Stimulated activated naive B cell treated with anti-CD40 and anti-IgM and Interleukin-4, amounts not matched to agents 10 μg/mL and 1 μg/mL and 100 μg/mL, for 72 hours (primary cell): Measurements from ENCODE around the gene KCNIP3.

ENCODE experiments used
- ATAC-seq, 2 donors: fragments of 150-1000 bp; cut with Tn5 transposase; replicated peaks; 2 replicates each; pipeline ENCODE4 v1.10.0; 2021; ENCODE audit warnings: moderate library complexity in 1 of 2
- DNase-seq: peaks from one replicate; pipeline ENCODE4 v3.0.0; 2021
- H3K27ac Mint-ChIP-seq: one replicate; pipeline ENCODE4 v1.8.0; 2022; ENCODE audit warnings: mild to moderate bottlenecking, mixed read lengths
- H3K27me3 Mint-ChIP-seq, 2 donors: one replicate each; pipeline ENCODE4 v1.8.0; 2022; ENCODE audit warnings: mixed read lengths in 2 of 2
- H3K36me3 Mint-ChIP-seq, 2 donors: one replicate each; pipeline ENCODE4 v1.8.0; 2022; ENCODE audit warnings: mixed read lengths in 2 of 2, mild to moderate bottlenecking in 1 of 2
- H3K4me1 Mint-ChIP-seq, 2 donors: one replicate each; pipeline ENCODE4 v1.8.0; 2022; ENCODE audit warnings: mixed read lengths in 2 of 2, mild to moderate bottlenecking in 1 of 2
- H3K4me3 Mint-ChIP-seq, 2 donors: one replicate each; pipeline ENCODE4 v1.8.0; 2022; ENCODE audit warnings: mild to moderate bottlenecking in 2 of 2, mixed read lengths in 2 of 2, moderate library complexity in 1 of 2
- H3K9me3 Mint-ChIP-seq, 2 donors: one replicate each; pipeline ENCODE4 v1.8.0; 2022; ENCODE audit warnings: mixed read lengths in 2 of 2, mild to moderate bottlenecking in 1 of 2

The KCNIP3 gene

DNA sequence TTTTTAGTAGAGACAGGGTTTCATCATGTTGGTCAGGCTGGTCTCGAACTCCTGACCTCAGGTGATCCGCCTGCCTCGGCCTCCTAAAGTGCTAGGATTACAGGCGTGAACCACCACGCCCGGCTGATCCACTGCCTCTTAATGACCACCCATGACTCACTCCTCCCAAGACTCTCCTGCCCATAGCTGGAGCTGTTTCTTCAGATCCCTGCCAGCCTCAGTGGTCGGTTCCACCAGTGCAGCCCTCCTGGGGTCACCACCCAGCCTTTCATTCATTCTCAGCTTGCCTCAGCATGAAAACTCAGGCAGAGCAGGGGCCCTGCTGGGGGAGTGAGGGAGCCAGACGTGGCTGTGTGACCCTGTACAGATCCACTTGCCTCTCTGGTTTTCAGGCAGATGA is 12.5 kb downstream of the KCNIP3 start:
- DNase-seq (no peak), ATAC-seq (no peak)
- no peaks in the 10 kb centered on the region for H3K36me3 Mint-ChIP-seq
- peaks cover 0 to 2% of the 10 kb centered on the region in 2 donors for H3K4me1 Mint-ChIP-seq
- H3K27me3 Mint-ChIP-seq: peaks cover 4% of the 10 kb centered on the region in 2 donors
- H3K27ac Mint-ChIP-seq: no peak overlapping the region
- no peak overlapping the region for H3K4me3 Mint-ChIP-seq
- H3K9me3 Mint-ChIP-seq: no peaks in the 10 kb centered on the region

DNA sequence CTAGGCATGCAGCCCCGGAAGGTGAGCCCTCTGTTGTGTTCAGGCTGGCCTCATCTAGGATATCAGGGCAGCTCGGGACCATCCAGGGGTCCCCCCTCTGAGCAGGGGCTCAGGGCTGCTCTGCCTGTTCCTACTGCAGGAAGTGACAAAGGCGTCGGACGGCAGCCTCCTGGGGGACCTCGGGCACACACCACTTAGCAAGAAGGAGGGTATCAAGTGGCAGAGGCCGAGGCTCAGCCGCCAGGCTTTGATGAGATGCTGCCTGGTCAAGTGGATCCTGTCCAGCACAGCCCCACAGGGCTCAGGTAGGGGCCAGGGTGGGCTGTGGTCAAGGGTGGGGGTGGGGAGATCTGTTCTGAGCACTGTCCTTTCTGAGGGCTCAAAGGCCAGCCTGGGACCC is 13.1 kb downstream of the KCNIP3 start:
- Mint-ChIP-seq H3K27me3 (peaks cover 4% of the 10 kb centered on the region in 2 donors), H3K9me3 (no peaks in the 10 kb centered on the region), H3K27ac (no peak overlapping the region), H3K4me1 (peaks cover 0 to 2% of the 10 kb centered on the region in 2 donors), H3K4me3 (no peak overlapping the region), H3K36me3 (no peaks in the 10 kb centered on the region)
- ATAC-seq (no peak), DNase-seq (no peak)

GRCh38 chr2:95310651-95311050 is 13.5 kb downstream of the KCNIP3 start:
- H3K4me3 Mint-ChIP-seq: no peak overlapping the region
- H3K4me1 Mint-ChIP-seq: peaks cover 0 to 2% of the 10 kb centered on the region in 2 donors
- ATAC-seq (no peak), DNase-seq (no peak)
- H3K27me3 Mint-ChIP-seq: peaks cover 4% of the 10 kb centered on the region in 2 donors
- H3K36me3 Mint-ChIP-seq: no peaks in the 10 kb centered on the region
- H3K9me3 Mint-ChIP-seq: no peaks in the 10 kb centered on the region
- H3K27ac Mint-ChIP-seq: no peak overlapping the region

- no peak overlapping the region for H3K4me3 Mint-ChIP-seq
- no peak overlapping the region for H3K27ac Mint-ChIP-seq
- H3K9me3 Mint-ChIP-seq: no peaks in the 10 kb centered on the region
- H3K27me3 Mint-ChIP-seq: peaks cover 4 to 8% of the 10 kb centered on the region in 2 donors
- DNase-seq (no peak), ATAC-seq (no peak)
- H3K36me3 Mint-ChIP-seq: no peaks in the 10 kb centered on the region
- peaks cover 0 to 2% of the 10 kb centered on the region in 2 donors for H3K4me1 Mint-ChIP-seq
Measured at GRCh38 chr2:95311815-95312542, 14.8 kb downstream of the KCNIP3 start.

DNA sequence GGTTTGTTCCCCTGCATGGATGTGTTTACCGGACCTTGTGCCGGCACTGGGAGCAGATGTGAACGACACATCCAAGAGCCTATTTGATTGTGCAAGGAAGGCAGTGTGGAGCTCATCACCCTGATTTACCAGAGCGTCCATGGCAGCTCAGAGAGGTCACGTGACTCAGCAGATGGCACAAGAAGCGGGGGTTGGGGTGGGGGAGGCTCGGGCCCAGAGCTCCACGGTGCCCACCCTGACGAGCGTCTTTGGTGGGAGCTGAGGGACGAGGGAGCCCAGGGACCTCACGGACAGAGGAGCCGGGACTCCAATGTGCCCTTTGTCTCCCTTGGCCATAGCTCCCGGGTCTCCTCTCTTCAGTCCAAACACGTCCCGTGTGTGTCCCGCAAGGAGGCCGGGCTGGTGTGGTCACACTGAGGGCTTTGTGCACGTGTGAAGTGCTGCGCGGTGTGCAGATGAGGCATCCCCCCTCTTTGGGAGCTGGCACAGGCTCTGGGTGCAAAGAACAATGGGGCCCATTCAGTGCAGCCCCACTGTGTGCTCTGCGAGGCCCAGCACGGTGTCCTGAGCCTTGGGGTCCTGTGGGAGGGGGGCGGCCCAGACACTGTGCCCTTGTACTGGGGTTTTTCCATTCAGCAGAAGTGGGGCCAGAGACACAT is 15.5 kb downstream of the KCNIP3 start:
- peaks cover 0 to 2% of the 10 kb centered on the region in 2 donors for H3K4me1 Mint-ChIP-seq
- peaks cover 7 to 9% of the 10 kb centered on the region in 2 donors for H3K27me3 Mint-ChIP-seq
- H3K27ac Mint-ChIP-seq: no peak overlapping the region
- H3K36me3 Mint-ChIP-seq: no peaks in the 10 kb centered on the region
- H3K4me3 Mint-ChIP-seq: no peak overlapping the region
- no peaks in the 10 kb centered on the region for H3K9me3 Mint-ChIP-seq
- DNase-seq (no peak), ATAC-seq (no peak)

- Mint-ChIP-seq H3K4me3 (no peak overlapping the region), H3K9me3 (no peaks in the 10 kb centered on the region), H3K4me1 (no peaks in the 10 kb centered on the region), H3K36me3 (no peaks in the 10 kb centered on the region), H3K27ac (no peak overlapping the region), H3K27me3 (peaks cover 4 to 10% of the 10 kb centered on the region in 2 donors)
- DNase-seq (no peak), ATAC-seq (no peak)
Measured at GRCh38 chr2:95313296-95314131, 16.4 kb downstream of the KCNIP3 start.

- no peak for ATAC-seq
- Mint-ChIP-seq H3K4me1 (no peaks in the 10 kb centered on the region), H3K4me3 (no peak overlapping the region), H3K27me3 (peaks cover 4 to 10% of the 10 kb centered on the region in 2 donors), H3K9me3 (no peaks in the 10 kb centered on the region), H3K27ac (no peak overlapping the region), H3K36me3 (no peaks in the 10 kb centered on the region)
- DNase-seq: no peak
Measured at GRCh38 chr2:95314598-95314963, 17.4 kb downstream of the KCNIP3 start.

GRCh38 chr2:95314964-95315611 is 17.9 kb downstream of the KCNIP3 start:
- Mint-ChIP-seq H3K4me3 (no peak overlapping the region), H3K27ac (no peak overlapping the region), H3K36me3 (no peaks in the 10 kb centered on the region), H3K27me3 (peaks cover 4 to 10% of the 10 kb centered on the region in 2 donors), H3K9me3 (no peaks in the 10 kb centered on the region), H3K4me1 (no peaks in the 10 kb centered on the region)
- peak; percentile 38 to 56 for ATAC-seq
- DNase-seq: no peak

GRCh38 chr2:95315801-95316411 is 18.8 kb downstream of the KCNIP3 start:
- ATAC-seq (no peak), DNase-seq (no peak)
- no peaks in the 10 kb centered on the region for H3K36me3 Mint-ChIP-seq
- no peak overlapping the region for H3K27ac Mint-ChIP-seq
- H3K4me3 Mint-ChIP-seq: no peak overlapping the region
- H3K27me3 Mint-ChIP-seq: peaks cover 4 to 10% of the 10 kb centered on the region in 2 donors
- H3K9me3 Mint-ChIP-seq: no peaks in the 10 kb centered on the region
- H3K4me1 Mint-ChIP-seq: no peaks in the 10 kb centered on the region

DNA sequence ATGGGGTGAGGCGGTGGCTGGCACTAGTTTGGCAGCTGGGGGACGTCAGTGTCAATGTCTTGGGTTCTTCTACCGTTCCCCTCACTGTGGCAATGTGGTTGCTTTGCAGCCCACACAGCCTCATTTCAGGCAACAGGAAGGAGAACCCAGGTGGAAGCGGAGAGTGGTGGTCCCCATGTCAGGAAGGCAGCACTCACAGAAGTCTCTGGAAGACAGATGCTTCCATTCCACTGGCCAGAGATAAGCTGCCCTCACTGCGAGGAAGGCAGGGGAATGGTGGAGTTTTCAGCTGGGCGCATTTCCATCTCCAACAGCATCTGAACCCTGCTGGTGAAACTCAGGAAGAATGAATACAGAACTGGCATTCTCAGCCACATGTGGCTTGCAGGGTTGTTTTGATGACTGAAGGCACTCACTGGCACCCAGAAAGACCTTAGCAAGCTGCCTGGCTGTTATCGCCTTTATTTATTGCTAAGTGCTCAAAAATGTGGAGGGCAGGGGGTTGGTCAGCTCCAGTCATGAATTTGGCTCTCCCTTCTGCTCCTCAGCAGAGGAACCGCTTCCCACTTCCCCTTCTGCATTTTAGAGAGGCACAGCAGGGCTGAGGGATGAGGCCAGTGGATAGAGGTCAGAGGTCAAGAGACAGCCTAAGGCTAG is 19.4 kb downstream of the KCNIP3 start:
- no peaks in the 10 kb centered on the region for H3K4me1 Mint-ChIP-seq
- H3K36me3 Mint-ChIP-seq: no peaks in the 10 kb centered on the region
- H3K27ac Mint-ChIP-seq: no peak overlapping the region
- H3K9me3 Mint-ChIP-seq: no peaks in the 10 kb centered on the region
- no peak overlapping the region for H3K4me3 Mint-ChIP-seq
- peaks cover 4 to 10% of the 10 kb centered on the region in 2 donors for H3K27me3 Mint-ChIP-seq
- ATAC-seq (no peak), DNase-seq (no peak)

GRCh38 chr2:95317123-95317500 is 20.0 kb downstream of the KCNIP3 start:
- Mint-ChIP-seq H3K27me3 (peaks cover 4 to 10% of the 10 kb centered on the region in 2 donors), H3K36me3 (no peaks in the 10 kb centered on the region), H3K4me1 (no peaks in the 10 kb centered on the region), H3K9me3 (no peaks in the 10 kb centered on the region), H3K27ac (no peak overlapping the region), H3K4me3 (no peak overlapping the region)
- ATAC-seq (no peak), DNase-seq (no peak)

DNA sequence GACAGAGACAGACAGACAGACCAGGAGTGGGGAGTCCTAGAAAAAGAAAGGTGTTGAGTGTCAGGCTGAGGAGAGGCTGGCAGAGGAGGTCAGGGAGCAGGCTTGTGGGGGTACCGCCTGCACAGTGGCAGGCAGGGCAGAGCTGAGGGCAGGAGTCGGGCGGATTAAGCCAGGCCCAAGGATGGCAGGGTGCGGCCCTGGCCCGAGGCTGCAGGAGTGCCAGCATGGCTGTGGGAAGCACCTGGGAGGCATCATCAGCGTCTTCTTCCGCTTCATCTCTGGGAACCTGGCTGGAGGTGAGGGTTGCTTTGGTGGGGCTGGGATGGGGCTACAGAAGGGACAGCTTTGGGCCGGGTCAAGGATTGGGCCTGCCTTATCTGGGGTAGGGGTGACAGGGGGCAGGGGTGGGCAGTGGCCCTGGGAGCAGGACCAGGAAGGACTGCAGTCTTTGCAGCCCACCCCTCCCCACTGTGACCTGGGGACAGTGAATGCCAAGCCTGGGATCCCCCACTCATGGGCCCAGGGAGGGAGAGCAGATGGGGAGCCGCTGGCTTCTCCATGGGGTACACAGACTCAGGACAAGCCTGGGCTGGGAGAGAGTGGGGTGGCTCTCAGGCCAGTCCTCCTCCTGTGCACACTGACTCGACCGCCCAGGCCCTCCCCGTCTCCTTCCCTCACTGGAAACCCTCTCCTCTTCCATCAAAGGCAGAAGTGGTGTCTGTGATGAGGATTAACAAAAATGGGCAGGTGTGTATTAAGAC is 20.7 kb downstream of the KCNIP3 start:
- DNase-seq (no peak), ATAC-seq (no peak)
- Mint-ChIP-seq H3K27ac (no peak overlapping the region), H3K27me3 (peaks cover 4 to 10% of the 10 kb centered on the region in 2 donors), H3K4me1 (no peaks in the 10 kb centered on the region), H3K36me3 (no peaks in the 10 kb centered on the region), H3K4me3 (no peak overlapping the region), H3K9me3 (no peaks in the 10 kb centered on the region)
